Astrocyte of the spinal cord (primary cell): Measurements from ENCODE around the gene ADAMTSL5.
A peak's percentile ranks its signal among the peaks of the same experiment; 100 is the strongest.

Source experiments
- DNase-seq: peaks from one replicate; pipeline ENCODE4 v3.0.0; 2011; ENCODE audit warnings: low read depth, low spot score
- H3K4me3 ChIP-seq: 2 replicates; pipeline ENCODE4 v1.5.1; 2011; ENCODE audit warnings: low read depth, mild to moderate bottlenecking, low read length, moderate library complexity
- in situ Hi-C: cut with HindIII; loops from 2 replicates; pipeline ENCODE4 v1.10.0; 2017; ENCODE audit warnings: low sequenced_read_pairs
- TF ChIP-seq, protein P1 (sequence below): IDR thresholded peaks from 2 replicates; pipeline ENCODE4 v1.5.1; 2012; ENCODE audit warnings: low read depth, mild to moderate bottlenecking, low read length, inconsistent platforms

The ADAMTSL5 gene

DNA sequence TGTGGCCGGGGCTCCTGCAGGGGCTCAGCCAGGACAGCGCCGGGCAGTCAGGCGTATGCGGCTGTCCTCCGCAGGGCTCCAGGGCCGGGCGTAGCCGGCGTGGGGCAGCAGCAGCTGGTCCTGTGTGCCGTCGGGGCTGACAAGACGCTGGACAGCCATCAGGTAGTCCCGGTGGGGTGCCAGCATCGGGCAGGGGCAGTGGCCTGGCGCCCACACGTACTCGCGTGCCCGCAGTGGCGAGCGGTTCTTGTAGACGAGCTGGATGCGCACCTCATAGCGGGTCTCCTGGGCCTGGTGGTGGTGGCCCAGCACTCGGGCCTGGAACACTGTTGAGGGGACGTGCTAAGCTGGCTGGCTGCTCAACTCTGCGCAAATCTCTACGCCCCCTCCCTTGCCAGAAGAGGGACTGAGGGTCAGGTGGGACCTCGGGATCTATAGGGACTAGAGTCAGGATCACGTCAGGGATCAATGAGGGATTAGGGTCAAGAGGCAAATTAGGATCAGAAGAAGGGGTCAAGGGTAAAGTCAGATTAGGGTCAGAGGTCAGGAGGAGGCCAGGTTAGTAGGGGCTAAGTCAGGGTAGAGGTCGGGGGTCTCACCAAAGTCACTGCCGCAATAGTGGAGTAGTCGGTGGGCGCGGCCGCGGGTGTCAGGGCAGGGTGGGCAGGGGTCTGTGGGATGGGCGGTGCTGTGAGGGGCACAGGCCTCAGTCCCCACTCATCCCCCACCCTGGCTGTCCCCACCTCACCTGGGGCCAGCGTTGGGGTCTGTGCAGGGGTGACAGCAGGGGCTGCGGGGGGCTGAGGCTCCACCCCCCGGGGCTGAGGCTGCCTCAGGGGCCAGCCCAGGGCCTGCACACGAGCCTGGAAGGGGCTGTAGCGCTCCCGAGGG lies 6.6 kb downstream of the ADAMTSL5 start:
- H3K4me3 ChIP-seq: no peak overlapping the region
- TF ChIP-seq, protein P1, sequence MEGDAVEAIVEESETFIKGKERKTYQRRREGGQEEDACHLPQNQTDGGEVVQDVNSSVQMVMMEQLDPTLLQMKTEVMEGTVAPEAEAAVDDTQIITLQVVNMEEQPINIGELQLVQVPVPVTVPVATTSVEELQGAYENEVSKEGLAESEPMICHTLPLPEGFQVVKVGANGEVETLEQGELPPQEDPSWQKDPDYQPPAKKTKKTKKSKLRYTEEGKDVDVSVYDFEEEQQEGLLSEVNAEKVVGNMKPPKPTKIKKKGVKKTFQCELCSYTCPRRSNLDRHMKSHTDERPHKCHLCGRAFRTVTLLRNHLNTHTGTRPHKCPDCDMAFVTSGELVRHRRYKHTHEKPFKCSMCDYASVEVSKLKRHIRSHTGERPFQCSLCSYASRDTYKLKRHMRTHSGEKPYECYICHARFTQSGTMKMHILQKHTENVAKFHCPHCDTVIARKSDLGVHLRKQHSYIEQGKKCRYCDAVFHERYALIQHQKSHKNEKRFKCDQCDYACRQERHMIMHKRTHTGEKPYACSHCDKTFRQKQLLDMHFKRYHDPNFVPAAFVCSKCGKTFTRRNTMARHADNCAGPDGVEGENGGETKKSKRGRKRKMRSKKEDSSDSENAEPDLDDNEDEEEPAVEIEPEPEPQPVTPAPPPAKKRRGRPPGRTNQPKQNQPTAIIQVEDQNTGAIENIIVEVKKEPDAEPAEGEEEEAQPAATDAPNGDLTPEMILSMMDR: no peak
- in situ Hi-C loops: no loop called here
- no peak for DNase-seq

GRCh38 chr19:1505012-1505411 lies 7.8 kb downstream of the ADAMTSL5 start:
- in situ Hi-C loops: no loop called here
- DNase-seq: no peak
- TF ChIP-seq, protein P1: no peak
- H3K4me3 ChIP-seq: no peak overlapping the region

DNA sequence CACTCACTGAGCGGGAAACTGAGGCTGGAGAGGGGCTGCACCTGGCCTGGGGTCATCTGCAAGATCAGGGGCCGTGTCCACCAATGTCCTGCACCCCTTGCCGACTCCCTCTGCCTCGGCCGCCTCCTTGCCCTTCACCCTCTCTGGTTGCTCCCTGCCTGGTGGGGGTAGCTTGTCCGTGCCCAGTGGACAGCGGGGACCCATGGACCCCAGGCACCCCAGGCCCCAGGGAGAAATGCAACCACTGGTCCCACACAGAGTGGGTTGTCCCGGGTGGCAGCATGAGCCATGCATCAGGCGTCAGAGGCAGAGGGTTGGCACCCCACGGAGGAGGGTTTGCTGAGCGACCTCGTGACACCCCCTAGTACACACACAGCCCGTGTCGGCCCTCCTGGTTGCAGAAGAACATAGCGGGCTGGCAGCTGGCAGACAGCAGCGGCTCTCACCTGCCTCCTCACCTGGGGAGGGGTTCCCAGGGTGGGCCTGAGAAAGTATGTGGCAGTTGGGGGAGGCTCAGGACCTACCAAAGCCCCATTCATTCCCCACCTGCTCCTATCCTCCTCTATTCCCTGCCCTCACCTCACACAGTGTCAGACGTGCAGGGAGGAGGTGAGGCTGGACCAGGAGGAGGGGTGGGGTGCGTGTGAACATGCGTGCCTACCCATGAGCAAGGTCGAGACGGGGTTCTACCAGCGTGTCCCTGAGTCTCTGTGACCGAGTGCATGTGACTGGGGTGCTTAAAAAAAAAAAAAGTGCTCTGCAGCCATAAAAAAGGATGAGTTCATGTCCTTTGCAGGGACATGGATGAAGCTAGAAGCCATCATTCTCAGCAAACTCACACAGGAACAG lies 8.7 kb downstream of the ADAMTSL5 start:
- TF ChIP-seq, protein P1: no peak
- in situ Hi-C loops: no loop called here
- H3K4me3 ChIP-seq: no peak overlapping the region
- DNase-seq: no peak

DNA sequence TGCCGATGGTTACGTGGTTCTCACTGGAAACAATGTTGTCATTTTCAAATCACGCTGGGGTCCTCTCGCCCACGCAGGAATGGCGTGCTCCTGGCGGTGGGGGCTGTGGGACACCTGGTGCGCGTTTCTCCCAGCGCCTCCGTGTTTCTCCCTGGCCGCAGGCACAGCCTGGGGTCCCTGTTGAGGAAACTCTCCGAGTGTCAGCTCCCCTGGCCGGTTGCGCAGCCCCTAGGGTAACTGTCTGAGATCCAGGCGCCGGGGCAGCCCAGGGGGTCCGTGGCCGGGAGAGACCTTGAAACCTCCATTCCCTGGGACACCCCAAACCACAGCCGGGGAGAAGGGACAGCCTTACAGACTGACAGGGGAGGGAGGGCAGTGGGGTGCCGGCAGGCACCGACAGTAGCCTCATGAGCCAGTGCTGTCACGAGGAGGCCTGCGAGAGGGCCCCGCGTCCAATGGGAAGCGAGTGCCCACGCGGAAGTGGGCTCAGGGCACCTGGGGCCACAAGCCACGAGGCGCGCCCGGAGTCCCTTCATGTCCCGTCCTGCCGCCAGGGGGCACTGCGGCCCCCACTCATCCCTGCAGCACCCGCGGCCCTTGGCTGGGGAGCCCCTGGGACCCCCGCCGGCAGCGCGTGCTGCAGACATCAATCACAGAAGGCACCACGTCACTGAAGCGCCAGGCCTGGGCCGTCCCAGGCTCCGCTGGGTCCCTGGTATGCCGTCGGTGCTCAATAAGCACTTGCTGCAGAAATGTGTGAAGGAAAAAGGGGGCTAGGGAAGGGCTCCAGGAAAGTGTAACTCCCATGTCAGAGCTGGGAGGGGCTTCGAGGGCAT lies 9.5 kb downstream of the ADAMTSL5 start:
- no peak overlapping the region for H3K4me3 ChIP-seq
- no peak for DNase-seq
- in situ Hi-C loops: no loop called here
- TF ChIP-seq, protein P1: peak; percentile 73

GRCh38 chr19:1502433-1503088 lies 10.3 kb downstream of the ADAMTSL5 start:
- TF ChIP-seq, protein P1: no peak
- in situ Hi-C loops: no loop called here
- no peak overlapping the region for H3K4me3 ChIP-seq
- no peak for DNase-seq
